ENCODE results near the gene PTCD2.
A peak's percentile ranks its signal among the peaks of the same experiment; 100 is the strongest.

The PTCD2 gene

GRCh38 chr5:72282878-72283277 lies 37.3 kb upstream of the PTCD2 start:
- Histone ChIP-seq H3K9me3 (ENCODE audit: control insufficient read depth, insufficient read depth, low read depth, low read length) (no peaks in the 10 kb centered on the region), H3K4me1 (ENCODE audit: control insufficient read depth, insufficient read depth, low read length) (peaks cover 21% of the 10 kb centered on the region), H3K4me3 (ENCODE audit: low read depth, low read length) (no peak overlapping the region), H3K27ac (ENCODE audit: extremely low read depth, low read depth, low read length) (peak overlapping the region; percentile 17; the same call in 1 of the 2 replicates), H3K36me3 (ENCODE audit: control insufficient read depth in 2 of 2, insufficient read depth in 1 of 2, low read length in 2 of 2) (peaks cover 0 to 2% of the 10 kb centered on the region in 2 experiments; a peak in 2 of 3 replicates)
- TF ChIP-seq IKZF3 (tag by site-specific recombination; IDR thresholded peaks at IDR 0.05) (0 out of 2 replicates have a peak, but pooled peaks have one; percentile 30), PRDM6 (tag by site-specific recombination; IDR thresholded peaks at IDR 0.05) (peak; percentile 36)
- TF ChIP-seq, protein P1, sequence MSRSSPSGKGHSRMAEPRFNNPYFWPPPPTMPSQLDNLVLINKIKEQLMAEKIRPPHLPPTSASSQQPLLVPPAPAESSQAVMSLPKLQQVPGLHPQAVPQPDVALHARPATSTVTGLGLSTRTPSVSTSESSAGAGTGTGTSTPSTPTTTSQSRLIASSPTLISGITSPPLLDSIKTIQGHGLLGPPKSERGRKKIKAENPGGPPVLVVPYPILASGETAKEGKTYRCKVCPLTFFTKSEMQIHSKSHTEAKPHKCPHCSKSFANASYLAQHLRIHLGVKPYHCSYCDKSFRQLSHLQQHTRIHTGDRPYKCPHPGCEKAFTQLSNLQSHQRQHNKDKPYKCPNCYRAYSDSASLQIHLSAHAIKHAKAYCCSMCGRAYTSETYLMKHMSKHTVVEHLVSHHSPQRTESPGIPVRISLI (tag by site-specific recombination; IDR thresholded peaks at IDR 0.05) = no peak
- CTCF ChIA-PET = interaction anchor here (0.6 to 3.8 kb wide), 5 partner anchors 9 to 499 kb away, joined by 3 to 18 read pairs (median 3); no protein-coding TSS in a partner anchor
- POLR2A ChIA-PET = interaction anchor here (1.2 to 1.7 kb wide), 2 partner anchors 25 to 37 kb away, joined by 4 to 5 read pairs; partner anchors contain the start of genes MRPS27 and PTCD2

- TF ChIP-seq ZNF114 (tag by site-specific recombination; IDR thresholded peaks at IDR 0.05) (no peak), ZNF140 (tag by site-specific recombination; IDR thresholded peaks at IDR 0.05) (no peak), ZNF302 (tag by site-specific recombination; IDR thresholded peaks at IDR 0.05; ENCODE audit: low read depth) (no peak)
- peaks cover 21% of the 10 kb centered on the region for H3K4me1 ChIP-seq (ENCODE audit: control insufficient read depth, insufficient read depth, low read length)
- H3K36me3 ChIP-seq (ENCODE audit: control insufficient read depth in 2 of 2, insufficient read depth in 1 of 2, low read length in 2 of 2) = peaks cover 0 to 4% of the 10 kb centered on the region in 2 experiments; a peak in 2 of 3 replicates
- H3K27ac ChIP-seq (ENCODE audit: extremely low read depth, low read depth, low read length) = no peak overlapping the region
- no peak overlapping the region for H3K4me3 ChIP-seq (ENCODE audit: low read depth, low read length)
- ChIA-PET CTCF (interaction anchor here (0.7 to 3.8 kb wide), 3 partner anchors 10 to 32 kb away, joined by 3 to 18 read pairs (median 3); no protein-coding TSS in a partner anchor), POLR2A (interaction anchor here (1.7 kb wide), 1 partner anchor 37 kb away, joined by 4 read pairs; the partner anchor contains the start of genes MRPS27 and PTCD2)
- H3K9me3 ChIP-seq (ENCODE audit: control insufficient read depth, insufficient read depth, low read depth, low read length) = no peaks in the 10 kb centered on the region
Observed at GRCh38 chr5:72283358-72283757, 36.8 kb upstream of the PTCD2 start.

DNA sequence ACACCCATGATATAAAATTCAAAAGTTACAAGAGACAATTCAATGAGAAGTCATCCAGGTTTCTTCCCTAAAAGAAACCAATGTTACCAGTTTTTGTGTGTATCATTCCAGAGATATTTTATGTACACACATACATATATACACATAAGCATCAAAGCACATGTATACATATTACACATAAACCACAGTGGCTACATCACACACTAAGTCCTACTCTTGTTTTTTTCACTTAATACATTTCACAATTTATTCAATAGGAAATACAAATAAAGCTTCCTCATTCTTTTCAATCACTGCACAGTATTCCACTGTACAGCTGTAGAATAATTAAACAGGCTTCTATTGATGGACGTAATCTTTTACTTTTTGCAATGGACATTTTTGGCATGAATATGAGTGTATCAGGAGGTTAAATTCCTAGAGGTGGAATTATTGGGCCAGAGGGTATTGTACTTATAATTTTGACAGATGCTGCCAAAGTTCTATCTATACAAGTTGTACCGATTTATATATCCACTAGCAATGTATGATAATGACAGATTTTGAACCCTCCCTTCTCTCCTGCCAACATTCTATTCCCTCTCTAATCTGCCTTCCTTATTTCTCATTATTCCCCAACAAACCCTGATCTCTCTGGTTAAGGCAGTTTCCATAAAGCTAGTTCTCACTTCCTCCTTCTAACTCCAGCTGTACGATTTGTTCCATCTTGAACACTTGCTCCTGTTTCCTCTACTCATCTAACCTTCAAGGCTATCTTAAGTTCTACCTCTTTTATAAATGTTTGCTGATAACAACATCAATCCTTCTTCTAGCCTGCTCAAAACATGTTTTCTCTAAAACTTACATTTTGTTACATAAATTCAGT lies 35.4 kb upstream of the PTCD2 start:
- POLR2A ChIA-PET = interaction anchor here (0.5 kb wide), 1 partner anchor 14 kb away, joined by 3 read pairs; no protein-coding TSS in a partner anchor
- no peak overlapping the region for H3K27ac ChIP-seq (ENCODE audit: extremely low read depth, low read depth, low read length)
- H3K4me1 ChIP-seq (ENCODE audit: control insufficient read depth, insufficient read depth, low read length) = peaks cover 21% of the 10 kb centered on the region
- no peak for TF ChIP-seq ZNF423 (tag by site-specific recombination; IDR thresholded peaks at IDR 0.05)
- TF ChIP-seq SCRT1 (tag by site-specific recombination; IDR thresholded peaks at IDR 0.05; ENCODE audit: borderline replicate concordance) = no peak
- no peak for TF ChIP-seq ZNF514 (tag by site-specific recombination; IDR thresholded peaks at IDR 0.05)
- CTCF ChIA-PET = interaction anchor here (1.4 kb wide), 1 partner anchor 15 kb away, joined by 3 read pairs; no protein-coding TSS in a partner anchor
- H3K36me3 ChIP-seq (ENCODE audit: control insufficient read depth in 2 of 2, insufficient read depth in 1 of 2, low read length in 2 of 2) = peaks cover 0 to 12% of the 10 kb centered on the region in 2 experiments; a peak in 2 of 3 replicates
- no peak overlapping the region for H3K4me3 ChIP-seq (ENCODE audit: low read depth, low read length)
- H3K9me3 ChIP-seq (ENCODE audit: control insufficient read depth, insufficient read depth, low read depth, low read length) = no peaks in the 10 kb centered on the region

- Histone ChIP-seq H3K9me3 (ENCODE audit: control insufficient read depth, insufficient read depth, low read depth, low read length) (no peaks in the 10 kb centered on the region), H3K36me3 (ENCODE audit: control insufficient read depth in 2 of 2, insufficient read depth in 1 of 2, low read length in 2 of 2) (peaks cover 0 to 19% of the 10 kb centered on the region in 2 experiments; a peak in 2 of 3 replicates), H3K4me1 (ENCODE audit: control insufficient read depth, insufficient read depth, low read length) (peaks cover 21% of the 10 kb centered on the region), H3K4me3 (ENCODE audit: low read depth, low read length) (no peak overlapping the region), H3K27ac (ENCODE audit: extremely low read depth, low read depth, low read length) (no peak overlapping the region)
- POLR2A ChIA-PET = interaction anchor here (0.5 kb wide), 1 partner anchor 14 kb away, joined by 3 read pairs; no protein-coding TSS in a partner anchor
- CTCF ChIA-PET = interaction anchor here (1.4 kb wide), 1 partner anchor 14 kb away, joined by 3 read pairs; no protein-coding TSS in a partner anchor
- TF ChIP-seq ZBTB49 (tag by site-specific recombination; IDR thresholded peaks at IDR 0.05; ENCODE audit: low read depth) (no peak), ZBTB6 (tag by site-specific recombination; IDR thresholded peaks at IDR 0.05) (0 out of 2 replicates have a peak, but pooled peaks have one; percentile 47), ZBTB21 (tag by site-specific recombination; IDR thresholded peaks at IDR 0.05) (no peak), ZNF16 (tag by site-specific recombination; IDR thresholded peaks at IDR 0.05; ENCODE audit: low read depth) (no peak), ZNF621 (tag by site-specific recombination; IDR thresholded peaks at IDR 0.05) (no peak), ZNF274 (IDR thresholded peaks at IDR 0.05; ENCODE audit: low read length) (no peak), ZNF274 (tag by site-specific recombination; IDR thresholded peaks at IDR 0.05; ENCODE audit: borderline replicate concordance) (no peak)
Observed at GRCh38 chr5:72285424-72285821, 34.8 kb upstream of the PTCD2 start.

Measured in HEK293 (cell line).